SU-DHL-6 (cell line): ENCODE data around the gene ZNF571.

Experiments used
- H2AFZ ChIP-seq: fragments of 200-600 bp; sonication (generic); 2 replicates; pipeline ENCODE4 v1.6.1; 2014; ENCODE audit warnings: low read depth, mild to moderate bottlenecking, moderate library complexity, mixed read lengths, antibody characterized with exemption, low read length; ENCODE audit not compliant: severe bottlenecking
- H3F3A ChIP-seq: fragments of 200-600 bp; shearing (Covaris generic); 2 replicates; pipeline ENCODE4 v1.6.0; 2016; ENCODE audit warnings: antibody characterized with exemption, mild to moderate bottlenecking; ENCODE audit not compliant: insufficient read depth
- H3K27ac ChIP-seq: fragments of 200-600 bp; sonication (generic); 2 replicates; pipeline ENCODE4 v1.5.1; 2016; ENCODE audit warnings: low read depth, mild to moderate bottlenecking, low read length, moderate library complexity, mixed read lengths
- H3K27me3 ChIP-seq: fragments of 200-600 bp; sonication (generic), shearing (Covaris generic); 2 replicates; pipeline ENCODE4 v1.6.0; 2014; ENCODE audit warnings: mild to moderate bottlenecking, low read length
- H3K36me3 ChIP-seq: fragments of 200-600 bp; sonication (generic); 2 replicates; pipeline ENCODE4 v1.6.1; 2014; ENCODE audit warnings: mild to moderate bottlenecking, low read length, mixed read lengths
- H3K4me2 ChIP-seq: fragments of 300-600, 200-600 bp; shearing (Covaris generic), sonication (generic); 2 replicates; pipeline ENCODE4 v1.6.0; 2014; ENCODE audit warnings: low read length, low read depth, mild to moderate bottlenecking; ENCODE audit not compliant: poor library complexity, severe bottlenecking
- H3K4me3 ChIP-seq: fragments of 200-600 bp; sonication (generic); 2 replicates; pipeline ENCODE4 v1.5.1; 2014; ENCODE audit warnings: antibody characterized with exemption, low read length, mild to moderate bottlenecking, mixed read lengths; ENCODE audit not compliant: insufficient read depth, poor library complexity, severe bottlenecking
- H3K79me2 ChIP-seq: fragments of 200-600 bp; sonication (generic); 2 replicates; pipeline ENCODE4 v1.6.1; 2014; ENCODE audit warnings: mild to moderate bottlenecking, low read length, moderate library complexity; ENCODE audit not compliant: insufficient read depth
- H3K9ac ChIP-seq: fragments of 200-600 bp; sonication (generic); 2 replicates; pipeline ENCODE4 v1.7.0; 2014; ENCODE audit warnings: mild to moderate bottlenecking, low read length
- H3K9me2 ChIP-seq: fragments of 200-600 bp; sonication (generic); replicated peaks from 2 replicates; pipeline ENCODE4 v1.6.1; 2014; ENCODE audit warnings: low read length; ENCODE audit not compliant: insufficient read depth
- H3K9me3 ChIP-seq: fragments of 200-600 bp; sonication (generic); 2 replicates; pipeline ENCODE4 v1.6.1; 2014; ENCODE audit warnings: low read length, mixed read lengths; ENCODE audit not compliant: insufficient read depth
- H4K20me1 ChIP-seq: fragments of 200-600 bp; sonication (generic); 2 replicates; pipeline ENCODE4 v1.6.1; 2014; ENCODE audit warnings: low read depth, mild to moderate bottlenecking, antibody characterized with exemption, low read length, moderate library complexity, mixed read lengths
- CTCF ChIP-seq: fragments of 200-600 bp; sonication (generic); IDR thresholded peaks from one replicate; pipeline ENCODE4 v1.5.1; 2017; ENCODE audit warnings: antibody characterized with exemption, mild to moderate bottlenecking, low read length, moderate library complexity; ENCODE audit not compliant: insufficient read depth, poor library complexity, severe bottlenecking
- EZH2phosphoT487 ChIP-seq: fragments of 200-600 bp; sonication (generic), shearing (Covaris generic); conservative IDR thresholded peaks from 2 replicates; pipeline ENCODE4 v1.6.1; 2018; ENCODE audit warnings: mild to moderate bottlenecking, antibody characterized with exemption, low read length, moderate library complexity, mixed read lengths

Gene ZNF571

GRCh38 chr19:37593996-37594303 is 642 bp downstream of the ZNF571 start:
- Histone ChIP-seq H4K20me1 (no peaks in the 10 kb centered on the region), H3K27ac (peak overlapping the region; percentile 57), H3K9ac (peak overlapping the region; percentile 70), H3K4me3 (peak overlapping the region; percentile 83), H3K9me2 (no peaks in the 10 kb centered on the region), H3F3A (no peaks in the 10 kb centered on the region), H3K4me2 (peak overlapping the region; percentile 82), H2AFZ (peak overlapping the region; percentile 89), H3K36me3 (peaks cover 18% of the 10 kb centered on the region), H3K79me2 (peaks cover 9% of the 10 kb centered on the region; the same call in 1 of the 2 replicates), H3K27me3 (no peaks in the 10 kb centered on the region), H3K9me3 (peaks cover 13% of the 10 kb centered on the region; the same call in 1 of the 2 replicates)
- no peak for TF ChIP-seq CTCF
- no peak for TF ChIP-seq EZH2phosphoT487

- no peak overlapping the region for H2AFZ ChIP-seq
- H3K4me2 ChIP-seq, result no peak overlapping the region
- TF ChIP-seq CTCF (no peak), EZH2phosphoT487 (no peak)
- peaks cover 9% of the 10 kb centered on the region; the same call in 1 of the 2 replicates for H3K79me2 ChIP-seq
- H4K20me1 ChIP-seq, result no peaks in the 10 kb centered on the region
- no peaks in the 10 kb centered on the region for H3F3A ChIP-seq
- no peak overlapping the region for H3K27ac ChIP-seq
- peaks cover 37% of the 10 kb centered on the region; the same call in 1 of the 2 replicates for H3K9me3 ChIP-seq
- no peaks in the 10 kb centered on the region for H3K9me2 ChIP-seq
- H3K36me3 ChIP-seq, result peaks cover 57% of the 10 kb centered on the region
- no peak overlapping the region for H3K9ac ChIP-seq
- H3K27me3 ChIP-seq, result no peaks in the 10 kb centered on the region
- H3K4me3 ChIP-seq, result no peak overlapping the region
Measured at GRCh38 chr19:37583340-37583739, 11.3 kb downstream of the ZNF571 start.

- TF ChIP-seq EZH2phosphoT487 (no peak), CTCF (no peak)
- Histone ChIP-seq H3K36me3 (peaks cover 25% of the 10 kb centered on the region), H3K27ac (no peak overlapping the region), H3K4me2 (no peak overlapping the region), H3K9ac (no peak overlapping the region), H3K9me2 (no peaks in the 10 kb centered on the region), H2AFZ (no peak overlapping the region), H3K9me3 (peaks cover 46% of the 10 kb centered on the region), H3F3A (no peaks in the 10 kb centered on the region), H3K79me2 (no peaks in the 10 kb centered on the region), H3K27me3 (no peaks in the 10 kb centered on the region), H3K4me3 (no peak overlapping the region), H4K20me1 (no peaks in the 10 kb centered on the region)
Measured at GRCh38 chr19:37572203-37572602, 22.4 kb downstream of the ZNF571 start.

- TF ChIP-seq CTCF, result no peak
- no peak for TF ChIP-seq EZH2phosphoT487
- Histone ChIP-seq H3K27ac (no peak overlapping the region), H3K4me3 (no peak overlapping the region), H3K9me2 (no peaks in the 10 kb centered on the region), H3K9me3 (peaks cover 82% of the 10 kb centered on the region; the same call in 1 of the 2 replicates), H3F3A (no peaks in the 10 kb centered on the region), H4K20me1 (no peaks in the 10 kb centered on the region), H3K79me2 (no peaks in the 10 kb centered on the region), H3K4me2 (no peak overlapping the region), H3K27me3 (no peaks in the 10 kb centered on the region), H2AFZ (no peak overlapping the region), H3K9ac (no peak overlapping the region), H3K36me3 (peaks cover 43% of the 10 kb centered on the region)
Measured at GRCh38 chr19:37565370-37565669, 29.3 kb downstream of the ZNF571 start.
